Measurements from ENCODE around the gene ENC1. TPM values are rescaled to one million over a fixed set of nuclear protein-coding genes. Genes with fewer than 3 reads are reported as not detected.

Gene ENC1, protein sequence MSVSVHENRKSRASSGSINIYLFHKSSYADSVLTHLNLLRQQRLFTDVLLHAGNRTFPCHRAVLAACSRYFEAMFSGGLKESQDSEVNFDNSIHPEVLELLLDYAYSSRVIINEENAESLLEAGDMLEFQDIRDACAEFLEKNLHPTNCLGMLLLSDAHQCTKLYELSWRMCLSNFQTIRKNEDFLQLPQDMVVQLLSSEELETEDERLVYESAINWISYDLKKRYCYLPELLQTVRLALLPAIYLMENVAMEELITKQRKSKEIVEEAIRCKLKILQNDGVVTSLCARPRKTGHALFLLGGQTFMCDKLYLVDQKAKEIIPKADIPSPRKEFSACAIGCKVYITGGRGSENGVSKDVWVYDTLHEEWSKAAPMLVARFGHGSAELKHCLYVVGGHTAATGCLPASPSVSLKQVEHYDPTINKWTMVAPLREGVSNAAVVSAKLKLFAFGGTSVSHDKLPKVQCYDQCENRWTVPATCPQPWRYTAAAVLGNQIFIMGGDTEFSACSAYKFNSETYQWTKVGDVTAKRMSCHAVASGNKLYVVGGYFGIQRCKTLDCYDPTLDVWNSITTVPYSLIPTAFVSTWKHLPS
- 10 to 100 TPM in 1 of 2 donors, 1 to 10 TPM in 1; 7.7 to 10.4 TPM for total RNA-seq

DNA sequence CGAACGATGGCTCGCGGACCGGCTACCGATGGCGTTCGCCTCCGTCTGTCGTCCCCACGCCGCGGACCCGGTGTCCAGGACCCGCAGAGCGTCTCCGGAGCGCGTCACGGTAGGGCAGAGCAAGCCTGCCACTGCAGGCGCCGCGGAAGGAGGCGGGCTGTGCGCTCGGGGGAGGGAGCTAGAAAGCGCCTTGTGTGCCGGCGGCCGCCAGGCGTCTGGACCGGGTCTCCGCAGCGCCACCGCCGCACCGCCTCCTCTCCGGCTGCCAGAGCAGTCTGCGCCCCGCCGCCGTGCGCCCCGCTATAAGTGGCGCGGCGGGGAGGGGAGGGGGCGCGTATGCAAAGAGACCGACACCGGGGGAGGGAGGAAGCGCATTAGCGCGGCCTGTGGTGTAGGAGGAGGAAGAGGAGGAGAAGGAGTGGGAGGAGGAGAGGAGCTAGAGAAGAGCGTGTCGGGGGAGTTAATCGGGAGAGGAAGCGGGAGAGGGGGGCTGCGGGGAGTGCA is at the start of gene ENC1:
TSS of gene ENC1 (minus strand) at position 279 of the 504 bp plus-strand sequence. CDS start 4,243 bp downstream, outside the sequence.
- no peaks in the 10 kb centered on the region for H3K9me3 ChIP-seq
- DNase-seq (ENCODE audit: low spot score) (peak; percentile 37), ATAC-seq (ENCODE audit: insufficient number of reproducible peaks, low FRiP score, low read depth) (peak; percentile 38)
- H3K36me3 ChIP-seq, result no peaks in the 10 kb centered on the region
- TF ChIP-seq, protein P1, sequence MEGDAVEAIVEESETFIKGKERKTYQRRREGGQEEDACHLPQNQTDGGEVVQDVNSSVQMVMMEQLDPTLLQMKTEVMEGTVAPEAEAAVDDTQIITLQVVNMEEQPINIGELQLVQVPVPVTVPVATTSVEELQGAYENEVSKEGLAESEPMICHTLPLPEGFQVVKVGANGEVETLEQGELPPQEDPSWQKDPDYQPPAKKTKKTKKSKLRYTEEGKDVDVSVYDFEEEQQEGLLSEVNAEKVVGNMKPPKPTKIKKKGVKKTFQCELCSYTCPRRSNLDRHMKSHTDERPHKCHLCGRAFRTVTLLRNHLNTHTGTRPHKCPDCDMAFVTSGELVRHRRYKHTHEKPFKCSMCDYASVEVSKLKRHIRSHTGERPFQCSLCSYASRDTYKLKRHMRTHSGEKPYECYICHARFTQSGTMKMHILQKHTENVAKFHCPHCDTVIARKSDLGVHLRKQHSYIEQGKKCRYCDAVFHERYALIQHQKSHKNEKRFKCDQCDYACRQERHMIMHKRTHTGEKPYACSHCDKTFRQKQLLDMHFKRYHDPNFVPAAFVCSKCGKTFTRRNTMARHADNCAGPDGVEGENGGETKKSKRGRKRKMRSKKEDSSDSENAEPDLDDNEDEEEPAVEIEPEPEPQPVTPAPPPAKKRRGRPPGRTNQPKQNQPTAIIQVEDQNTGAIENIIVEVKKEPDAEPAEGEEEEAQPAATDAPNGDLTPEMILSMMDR (IDR thresholded peaks at IDR 0.05), result peak; percentile 66
- H3K4me1 ChIP-seq (ENCODE audit: control insufficient read depth in 1 of 2, low read depth in 2 of 2), result peaks cover 0 to 15% of the 10 kb centered on the region in 2 donors
- H3K4me3 ChIP-seq, result peak within 1 kb of the TSS; percentile 81
- no peaks in the 10 kb centered on the region for H3K27me3 ChIP-seq (replicated peaks; ENCODE audit: insufficient read depth)
- H3K27ac ChIP-seq, result peak within 1 kb of the TSS; percentile 43 to 58

DNA sequence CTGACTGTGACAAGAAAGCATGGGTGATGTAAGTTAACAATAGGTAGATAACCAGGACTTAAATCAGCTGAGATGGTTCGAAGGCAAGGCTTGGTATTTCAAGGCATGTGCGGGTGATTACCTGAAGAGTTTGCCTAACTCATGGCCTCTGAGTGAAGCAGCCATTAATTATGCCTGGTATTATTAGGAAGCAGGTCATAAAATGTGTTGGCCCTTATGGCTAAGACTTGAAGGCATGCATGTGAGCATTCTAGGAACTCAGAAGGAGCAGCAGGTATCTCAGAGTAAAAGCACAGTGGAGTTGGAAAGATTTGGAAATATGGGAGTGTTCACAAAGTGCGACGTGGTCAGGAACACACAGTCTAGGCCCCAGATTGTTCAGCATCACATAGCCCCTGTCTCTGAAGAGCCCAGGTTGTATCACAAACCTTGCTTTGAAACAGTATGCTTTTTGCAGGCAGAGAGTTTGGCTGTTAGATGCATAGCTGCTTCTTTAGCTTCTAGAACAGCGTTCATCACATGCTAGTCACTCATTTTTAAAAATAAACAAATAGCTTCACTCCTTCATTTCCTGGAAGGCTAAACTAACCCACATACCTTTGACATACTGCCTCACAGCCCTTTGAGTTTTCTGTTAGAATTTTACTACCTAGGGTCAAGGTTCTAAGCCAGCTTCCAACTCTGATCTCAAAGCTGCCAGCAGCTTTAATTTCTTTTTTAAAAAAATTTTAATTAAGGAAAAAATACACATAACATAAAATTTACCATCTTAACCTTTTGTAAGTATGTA is 46.6 kb upstream of the ENC1 start:
- no peak for ATAC-seq (ENCODE audit: insufficient number of reproducible peaks, low FRiP score, low read depth)
- no peaks in the 10 kb centered on the region for H3K9me3 ChIP-seq
- no peaks in the 10 kb centered on the region for H3K27me3 ChIP-seq (replicated peaks; ENCODE audit: insufficient read depth)
- peaks cover 10 to 17% of the 10 kb centered on the region in 2 donors for H3K4me1 ChIP-seq (ENCODE audit: control insufficient read depth in 1 of 2, low read depth in 2 of 2)
- no peak overlapping the region for H3K27ac ChIP-seq
- TF ChIP-seq, protein P1 (IDR thresholded peaks at IDR 0.05), result no peak
- H3K36me3 ChIP-seq, result peaks cover 3% of the 10 kb centered on the region
- DNase-seq (ENCODE audit: low spot score), result no peak
- peak overlapping the region; percentile 84 for H3K4me3 ChIP-seq

DNA sequence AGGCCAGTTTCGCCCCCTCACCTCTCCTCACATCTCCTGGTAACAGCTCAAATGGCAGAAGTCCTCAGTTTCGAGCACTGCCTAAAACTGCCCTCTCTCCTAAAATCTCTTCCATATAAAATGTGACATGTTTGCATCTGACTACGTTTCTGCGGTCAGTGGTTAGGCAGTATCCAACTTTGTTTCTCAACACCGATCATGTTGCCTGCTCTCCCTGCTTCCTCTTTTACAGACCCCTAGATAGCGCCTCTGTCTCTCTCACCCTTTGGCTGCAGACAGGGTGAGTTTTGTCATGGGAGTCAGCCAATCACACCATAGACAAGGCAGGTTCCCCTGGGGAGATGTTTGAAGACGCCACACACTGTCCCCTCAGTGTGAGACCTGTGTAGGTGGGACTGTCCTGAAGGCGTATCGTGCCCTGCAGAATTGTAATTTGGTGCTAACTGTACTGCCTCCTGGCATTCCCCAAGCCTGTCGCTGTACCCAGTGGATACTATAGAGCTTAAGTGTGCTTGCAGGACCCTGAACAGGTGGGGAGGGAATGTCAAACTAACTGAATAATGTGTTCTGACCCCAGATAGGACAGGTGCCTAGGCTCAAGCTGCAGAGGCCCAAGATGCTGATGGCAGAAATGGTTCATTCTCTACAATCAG is 45.6 kb upstream of the ENC1 start:
- no peaks in the 10 kb centered on the region for H3K27me3 ChIP-seq (replicated peaks; ENCODE audit: insufficient read depth)
- TF ChIP-seq, protein P1 (IDR thresholded peaks at IDR 0.05), result no peak
- peak overlapping the region; percentile 84 for H3K4me3 ChIP-seq
- ATAC-seq (ENCODE audit: insufficient number of reproducible peaks, low FRiP score, low read depth), result peak; percentile 22
- H3K9me3 ChIP-seq, result no peaks in the 10 kb centered on the region
- H3K4me1 ChIP-seq (ENCODE audit: control insufficient read depth in 1 of 2, low read depth in 2 of 2), result peaks cover 10 to 17% of the 10 kb centered on the region in 2 donors
- peak overlapping the region; percentile 77 to 84 for H3K27ac ChIP-seq
- H3K36me3 ChIP-seq, result peaks cover 3% of the 10 kb centered on the region
- DNase-seq (ENCODE audit: low spot score), result no peak

DNA sequence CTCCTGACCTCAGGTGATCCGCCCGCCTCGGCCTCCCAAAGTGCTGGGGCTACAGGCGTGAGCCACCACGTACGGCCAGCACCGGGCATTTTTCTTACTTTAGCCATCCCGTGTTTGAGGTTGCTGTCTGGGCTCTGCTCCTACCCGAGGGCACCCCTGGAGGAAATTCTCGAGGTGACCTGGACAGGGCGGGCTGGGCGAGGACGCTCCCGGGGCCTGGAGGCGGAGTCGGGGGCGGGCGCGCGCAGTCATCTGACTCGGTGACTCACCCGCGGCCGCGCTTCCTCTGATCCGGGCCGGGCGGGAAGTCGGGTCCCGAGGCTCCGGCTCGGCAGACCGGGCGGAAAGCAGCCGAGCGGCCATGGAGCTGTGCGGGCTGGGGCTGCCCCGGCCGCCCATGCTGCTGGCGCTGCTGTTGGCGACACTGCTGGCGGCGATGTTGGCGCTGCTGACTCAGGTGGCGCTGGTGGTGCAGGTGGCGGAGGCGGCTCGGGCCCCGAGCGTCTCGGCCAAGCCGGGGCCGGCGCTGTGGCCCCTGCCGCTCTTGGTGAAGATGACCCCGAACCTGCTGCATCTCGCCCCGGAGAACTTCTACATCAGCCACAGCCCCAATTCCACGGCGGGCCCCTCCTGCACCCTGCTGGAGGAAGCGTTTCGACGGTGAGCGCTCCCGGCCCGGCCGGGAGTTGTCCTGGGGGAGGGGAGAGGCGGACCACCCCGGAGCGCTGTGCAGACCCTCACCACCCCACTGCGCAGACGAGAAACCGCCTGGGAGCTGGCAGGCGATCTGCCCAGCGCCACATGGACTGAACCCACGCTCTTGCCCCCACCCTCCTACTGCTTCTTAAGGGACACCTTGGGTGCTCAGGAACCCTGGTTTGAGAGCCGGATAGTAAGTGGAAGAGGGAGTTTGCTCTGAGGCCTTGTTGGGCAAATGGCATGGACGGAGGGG is 44.6 kb upstream of the ENC1 start, which contains the start of gene HEXB:
TSS of gene HEXB (plus strand) at position 334 of the 952 bp plus-strand sequence. CDS start at position 362, 28 bp downstream.
- DNase-seq (ENCODE audit: low spot score), result peak; percentile 71
- TF ChIP-seq, protein P1 (IDR thresholded peaks at IDR 0.05), result no peak
- peaks cover 3% of the 10 kb centered on the region for H3K36me3 ChIP-seq
- peak within 1 kb of the TSS; percentile 84 for H3K4me3 ChIP-seq
- peak; percentile 92 for ATAC-seq (ENCODE audit: insufficient number of reproducible peaks, low FRiP score, low read depth)
- H3K4me1 ChIP-seq (ENCODE audit: control insufficient read depth in 1 of 2, low read depth in 2 of 2), result peaks cover 10 to 17% of the 10 kb centered on the region in 2 donors
- no peaks in the 10 kb centered on the region for H3K27me3 ChIP-seq (replicated peaks; ENCODE audit: insufficient read depth)
- no peaks in the 10 kb centered on the region for H3K9me3 ChIP-seq
- H3K27ac ChIP-seq, result peak within 1 kb of the TSS; percentile 77 to 84
